ENCODE results near the gene COL17A1. TPM values are rescaled to one million over a fixed set of nuclear protein-coding genes. Genes with fewer than 3 reads are reported as not detected.

COL17A1 gene
- total and polyA plus RNA-seq, 9 of the 15 experiments (the other 6 are each of a cell fraction or from before 2014, with no cell fraction given) = not detected

DNA sequence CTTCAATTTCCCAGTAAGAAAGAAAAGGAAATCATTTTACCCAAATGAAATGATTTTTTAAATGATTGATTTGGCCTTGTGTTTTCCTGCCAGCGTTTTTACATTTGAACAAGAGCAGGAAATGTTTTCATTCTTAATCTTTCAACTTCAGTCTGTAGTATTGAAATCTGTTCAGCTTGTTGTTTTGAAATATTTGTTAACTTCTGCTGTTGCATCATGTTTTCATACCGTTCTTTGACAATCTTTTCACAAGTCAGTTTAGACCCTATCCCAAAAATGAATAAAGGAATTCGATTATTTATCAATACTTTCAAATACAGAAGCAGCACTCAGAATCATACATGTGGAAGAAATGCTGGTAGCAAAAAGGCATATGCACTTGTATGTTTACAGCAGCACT, 44.4 kb upstream of the COL17A1 start (continued):
- TF ChIP-seq ZNF436 (CRISPR knock-in tag; IDR thresholded peaks at IDR 0.05) (no peak), ZNF561 (CRISPR knock-in tag; conservative IDR thresholded peaks at IDR 0.05) (no peak)

DNA sequence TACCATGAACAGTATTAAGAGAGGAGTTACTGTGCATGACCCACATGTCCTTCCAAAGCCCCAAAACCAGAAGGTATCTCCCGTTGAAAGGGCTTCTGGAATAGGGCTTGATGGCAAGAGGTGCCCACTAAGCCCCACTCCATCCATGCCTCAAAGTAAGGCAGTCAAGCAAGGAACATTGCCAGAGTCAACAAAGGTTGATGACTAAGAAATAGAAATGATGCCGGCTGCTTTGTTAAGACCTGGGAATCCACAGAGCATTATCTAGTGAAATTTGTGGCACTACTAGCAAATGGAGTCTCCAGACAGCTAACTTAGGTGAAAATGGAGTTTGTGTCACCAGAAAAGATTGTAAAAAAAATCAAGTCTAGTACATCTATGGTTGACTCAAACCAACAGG, 42.5 kb upstream of the COL17A1 start:
- in situ Hi-C loops (cut with MboI) = no loop called here
- BruUV-seq (replicated peaks) = no TSS peak

More for the DNA sequence above, 42.5 kb upstream of the COL17A1 start:
- no peaks in the 10 kb centered on the region for H3K9me3 ChIP-seq (replicated peaks; ENCODE audit: control insufficient read depth, insufficient read depth, low read depth, low read length)
- no peaks in the 10 kb centered on the region for H3K4me1 ChIP-seq (replicated peaks in 1 of 2; ENCODE audit: control insufficient read depth in 2 of 2, insufficient read depth in 2 of 2, low read length in 2 of 2)
- H4K20me1 ChIP-seq (replicated peaks; ENCODE audit: control insufficient read depth, insufficient read depth, low read length) = no peaks in the 10 kb centered on the region
- ATAC-seq (no peak), DNase-seq (ENCODE audit: extremely low read depth in 1 of 4, low spot score in 3 of 4) (no peak), FAIRE-seq (no peak)
- H3K27ac ChIP-seq (ENCODE audit: extremely low read depth, low read depth, low read length) = no peak overlapping the region
- CTCF ChIA-PET (ENCODE audit: low intra/inter-chr PET ratio) = no interaction called here
- H3K36me3 ChIP-seq (ENCODE audit: control insufficient read depth, insufficient read depth, low read length) = peaks cover 10% of the 10 kb centered on the region; the same call in 1 of the 3 replicates
- H3K9me1 ChIP-seq (ENCODE audit: control insufficient read depth, insufficient read depth, low read length) = no peaks in the 10 kb centered on the region
- no peak overlapping the region for H2AFZ ChIP-seq (ENCODE audit: low read depth, low read length)
- H3K4me3 ChIP-seq = no peak overlapping the region
- H3K4me2 ChIP-seq (ENCODE audit: insufficient read depth, low read length) = no peak overlapping the region
- H3K9ac ChIP-seq (ENCODE audit: insufficient read depth in 1 of 2, low read depth in 2 of 2, low read length in 2 of 2) = no peak overlapping the region
- intact Hi-C loops (cut with micrococcal nuclease) = no loop called here
- TF ChIP-seq, protein P1, sequence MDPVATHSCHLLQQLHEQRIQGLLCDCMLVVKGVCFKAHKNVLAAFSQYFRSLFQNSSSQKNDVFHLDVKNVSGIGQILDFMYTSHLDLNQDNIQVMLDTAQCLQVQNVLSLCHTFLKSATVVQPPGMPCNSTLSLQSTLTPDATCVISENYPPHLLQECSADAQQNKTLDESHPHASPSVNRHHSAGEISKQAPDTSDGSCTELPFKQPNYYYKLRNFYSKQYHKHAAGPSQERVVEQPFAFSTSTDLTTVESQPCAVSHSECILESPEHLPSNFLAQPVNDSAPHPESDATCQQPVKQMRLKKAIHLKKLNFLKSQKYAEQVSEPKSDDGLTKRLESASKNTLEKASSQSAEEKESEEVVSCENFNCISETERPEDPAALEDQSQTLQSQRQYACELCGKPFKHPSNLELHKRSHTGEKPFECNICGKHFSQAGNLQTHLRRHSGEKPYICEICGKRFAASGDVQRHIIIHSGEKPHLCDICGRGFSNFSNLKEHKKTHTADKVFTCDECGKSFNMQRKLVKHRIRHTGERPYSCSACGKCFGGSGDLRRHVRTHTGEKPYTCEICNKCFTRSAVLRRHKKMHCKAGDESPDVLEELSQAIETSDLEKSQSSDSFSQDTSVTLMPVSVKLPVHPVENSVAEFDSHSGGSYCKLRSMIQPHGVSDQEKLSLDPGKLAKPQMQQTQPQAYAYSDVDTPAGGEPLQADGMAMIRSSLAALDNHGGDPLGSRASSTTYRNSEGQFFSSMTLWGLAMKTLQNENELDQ (CRISPR knock-in tag; IDR thresholded peaks at IDR 0.05; ENCODE audit: borderline replicate concordance) = no peak
- TF ChIP-seq MAFG (tag; conservative IDR thresholded peaks at IDR 0.05) = no peak
- TF ChIP-seq, protein P2, sequence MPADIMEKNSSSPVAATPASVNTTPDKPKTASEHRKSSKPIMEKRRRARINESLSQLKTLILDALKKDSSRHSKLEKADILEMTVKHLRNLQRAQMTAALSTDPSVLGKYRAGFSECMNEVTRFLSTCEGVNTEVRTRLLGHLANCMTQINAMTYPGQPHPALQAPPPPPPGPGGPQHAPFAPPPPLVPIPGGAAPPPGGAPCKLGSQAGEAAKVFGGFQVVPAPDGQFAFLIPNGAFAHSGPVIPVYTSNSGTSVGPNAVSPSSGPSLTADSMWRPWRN (IDR thresholded peaks at IDR 0.05; ENCODE audit: low read depth) = no peak
- no peak for TF ChIP-seq EP400 (IDR thresholded peaks at IDR 0.05)
- POLR2A ChIA-PET = no interaction called here
- no peaks in the 10 kb centered on the region for H3K27me3 ChIP-seq (ENCODE audit: control insufficient read depth in 2 of 2, insufficient read depth in 2 of 2, low read length in 2 of 2)
- H3K79me2 ChIP-seq (ENCODE audit: control insufficient read depth, insufficient read depth, low read length) = 0 out of 3 replicates have a peak, but pooled peaks cover 3% of the 10 kb centered on the region
- WGBS (ENCODE audit: insufficient coverage, low coverage, missing lambda C conversion rate) = 17% methylated on average over 2 of the region's 2 CpGs
